Natural killer cell treated with Interleukin-12 subunit alpha and Interleukin-12 subunit beta and Interleukin-15 and Interleukin-18, amount 100 ng/mL, for 72 hours (primary cell): ENCODE data around the gene RLIM. TPM values are rescaled to one million over a fixed set of nuclear protein-coding genes. Genes with fewer than 3 reads are reported as not detected.

Experiments used
- ATAC-seq, 2 donors: fragments of 150-1000 bp; cut with Tn5 transposase in 1 of 2; sonication (Bioruptor Pico), chemical (Tn5 transposase) in 1 of 2; 2 replicates each; pipeline ENCODE4 v1.10.0; 2021
- DNase-seq: peaks from one replicate; pipeline ENCODE4 v3.0.0; 2022; ENCODE audit warnings: low spot score
- H3K27ac Mint-ChIP-seq, 2 donors: 1 replicate in 1 of 2; 2 replicates in 1 of 2; pipeline ENCODE4 v1.8.0; 2022; ENCODE audit warnings: mixed read lengths in 2 of 2, mild to moderate bottlenecking in 1 of 2, moderate library complexity in 1 of 2
- H3K27me3 Mint-ChIP-seq, 2 donors: 1 replicate in 1 of 2; 2 replicates in 1 of 2; pipeline ENCODE4 v1.8.0; 2022; ENCODE audit warnings: mixed read lengths in 2 of 2
- H3K36me3 Mint-ChIP-seq: one replicate; pipeline ENCODE4 v1.8.0; 2022; ENCODE audit warnings: mixed read lengths
- H3K4me1 Mint-ChIP-seq, 2 donors: 1 replicate in 1 of 2; 2 replicates in 1 of 2; pipeline ENCODE4 v1.8.0; 2022; ENCODE audit warnings: low read depth in 2 of 2, mixed read lengths in 2 of 2, mild to moderate bottlenecking in 1 of 2
- H3K4me3 Mint-ChIP-seq: one replicate; pipeline ENCODE4 v1.8.0; 2022; ENCODE audit warnings: mixed read lengths
- H3K9me3 Mint-ChIP-seq: 2 replicates; pipeline ENCODE4 v1.8.0; 2022; ENCODE audit warnings: mixed read lengths
- total RNA-seq, 2 donors: library from RNA; stranded (reverse); gene quantifications; one replicate each; pipeline ENCODE4 v1.2.3, GENCODE V29; 2022

The RLIM gene
- total RNA-seq, 2 donors from 2014 or later: 25.9 to 29.1 TPM

- no peak for DNase-seq
- Mint-ChIP-seq H3K36me3 (no peaks in the 10 kb centered on the region), H3K4me3 (no peak overlapping the region), H3K27me3 (peaks cover 0 to 8% of the 10 kb centered on the region in 2 donors), H3K27ac (no peak overlapping the region), H3K4me1 (no peaks in the 10 kb centered on the region), H3K9me3 (no peaks in the 10 kb centered on the region)
- ATAC-seq: no peak
Measured at GRCh38 chrX:74557378-74557777, 57.0 kb downstream of the RLIM start.

- H3K36me3 Mint-ChIP-seq: no peaks in the 10 kb centered on the region
- no peak for DNase-seq
- H3K9me3 Mint-ChIP-seq: no peaks in the 10 kb centered on the region
- H3K4me3 Mint-ChIP-seq: no peak overlapping the region
- no peak overlapping the region for H3K27ac Mint-ChIP-seq
- H3K4me1 Mint-ChIP-seq: peaks cover 0 to 4% of the 10 kb centered on the region in 2 donors
- peaks cover 0 to 2% of the 10 kb centered on the region in 2 donors for H3K27me3 Mint-ChIP-seq
- no peak for ATAC-seq
Measured at GRCh38 chrX:74551934-74552333, 62.5 kb downstream of the RLIM start.

GRCh38 chrX:74550295-74550802, 64.1 kb downstream of the RLIM start:
- ATAC-seq: peak; percentile 92 to 93
- no peaks in the 10 kb centered on the region for H3K36me3 Mint-ChIP-seq
- H3K4me3 Mint-ChIP-seq: no peak overlapping the region
- H3K27me3 Mint-ChIP-seq: no peaks in the 10 kb centered on the region
- H3K27ac Mint-ChIP-seq: no peak overlapping the region
- H3K4me1 Mint-ChIP-seq: peaks cover 0 to 4% of the 10 kb centered on the region in 2 donors
- H3K9me3 Mint-ChIP-seq: no peaks in the 10 kb centered on the region
- DNase-seq: peak; percentile 91

- Mint-ChIP-seq H3K4me3 (no peak overlapping the region), H3K9me3 (no peaks in the 10 kb centered on the region), H3K4me1 (peaks cover 0 to 4% of the 10 kb centered on the region in 2 donors), H3K27ac (no peak overlapping the region), H3K27me3 (peaks cover 0 to 3% of the 10 kb centered on the region in 2 donors), H3K36me3 (no peaks in the 10 kb centered on the region)
- ATAC-seq (no peak), DNase-seq (no peak)
Measured at GRCh38 chrX:74546984-74547383, 67.4 kb downstream of the RLIM start.

GRCh38 chrX:74545880-74546523, 68.4 kb downstream of the RLIM start:
- DNase-seq: no peak
- ATAC-seq: no peak
- H3K36me3 Mint-ChIP-seq: no peaks in the 10 kb centered on the region
- H3K4me3 Mint-ChIP-seq: no peak overlapping the region
- H3K4me1 Mint-ChIP-seq: peaks cover 0 to 4% of the 10 kb centered on the region in 2 donors
- no peak overlapping the region for H3K27ac Mint-ChIP-seq
- H3K9me3 Mint-ChIP-seq: no peaks in the 10 kb centered on the region
- H3K27me3 Mint-ChIP-seq: peaks cover 0 to 3% of the 10 kb centered on the region in 2 donors

- DNase-seq (no peak), ATAC-seq (no peak)
- Mint-ChIP-seq H3K27me3 (peaks cover 0 to 9% of the 10 kb centered on the region in 2 donors), H3K27ac (no peak overlapping the region), H3K9me3 (no peaks in the 10 kb centered on the region), H3K4me3 (no peak overlapping the region), H3K36me3 (no peaks in the 10 kb centered on the region), H3K4me1 (peaks cover 6 to 7% of the 10 kb centered on the region in 2 donors)
Measured at GRCh38 chrX:74540635-74541249, 73.7 kb downstream of the RLIM start.

GRCh38 chrX:74536832-74537371, 77.5 kb downstream of the RLIM start:
- Mint-ChIP-seq H3K9me3 (no peaks in the 10 kb centered on the region), H3K27me3 (peaks cover 0 to 8% of the 10 kb centered on the region in 2 donors), H3K27ac (peak overlapping the region; percentile 68 to 86), H3K4me1 (peaks cover 16 to 22% of the 10 kb centered on the region in 2 donors), H3K4me3 (peak overlapping the region; percentile 73), H3K36me3 (no peaks in the 10 kb centered on the region)
- DNase-seq (no peak), ATAC-seq (peak; percentile 16 to 23)

DNA sequence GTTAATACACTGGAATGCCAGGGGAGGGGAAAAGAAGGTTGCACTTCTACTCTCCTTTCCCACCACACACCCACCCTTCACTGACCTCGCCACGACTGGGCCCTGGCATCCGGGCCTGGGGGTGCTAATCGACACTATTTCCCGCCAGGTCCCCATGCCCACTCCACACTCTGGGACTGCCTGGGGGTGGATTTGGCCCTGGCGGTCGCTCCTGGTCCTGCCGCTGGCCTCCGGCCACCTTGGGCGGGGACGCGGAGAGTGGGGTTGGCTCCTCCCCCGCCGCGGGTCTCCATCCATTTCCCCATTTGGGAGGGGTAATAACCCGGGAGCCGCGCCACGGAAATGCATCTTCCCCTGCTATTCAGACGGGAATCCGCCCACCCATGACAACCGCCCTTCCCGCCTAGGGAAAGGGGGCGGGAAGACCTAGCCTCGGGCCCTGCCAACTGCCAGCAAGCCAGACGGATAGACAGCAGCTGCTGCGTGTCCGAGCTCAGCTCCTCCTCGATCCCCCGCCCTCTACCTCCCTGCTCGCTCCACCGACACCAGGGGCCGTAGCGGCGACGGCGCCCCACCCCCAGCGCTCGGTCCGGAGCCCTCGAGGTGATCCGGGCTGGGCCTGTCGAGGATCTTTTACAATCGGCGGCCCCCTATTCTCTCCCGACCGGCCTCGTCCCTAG, 78.1 kb downstream of the RLIM start:
- Mint-ChIP-seq H3K27ac (peak overlapping the region; percentile 80 to 86), H3K27me3 (peaks cover 0 to 8% of the 10 kb centered on the region in 2 donors), H3K9me3 (no peaks in the 10 kb centered on the region), H3K4me1 (peaks cover 16 to 22% of the 10 kb centered on the region in 2 donors), H3K4me3 (peak overlapping the region; percentile 73), H3K36me3 (no peaks in the 10 kb centered on the region)
- peak; percentile 56 to 70 for ATAC-seq
- peak; percentile 76 for DNase-seq

DNA sequence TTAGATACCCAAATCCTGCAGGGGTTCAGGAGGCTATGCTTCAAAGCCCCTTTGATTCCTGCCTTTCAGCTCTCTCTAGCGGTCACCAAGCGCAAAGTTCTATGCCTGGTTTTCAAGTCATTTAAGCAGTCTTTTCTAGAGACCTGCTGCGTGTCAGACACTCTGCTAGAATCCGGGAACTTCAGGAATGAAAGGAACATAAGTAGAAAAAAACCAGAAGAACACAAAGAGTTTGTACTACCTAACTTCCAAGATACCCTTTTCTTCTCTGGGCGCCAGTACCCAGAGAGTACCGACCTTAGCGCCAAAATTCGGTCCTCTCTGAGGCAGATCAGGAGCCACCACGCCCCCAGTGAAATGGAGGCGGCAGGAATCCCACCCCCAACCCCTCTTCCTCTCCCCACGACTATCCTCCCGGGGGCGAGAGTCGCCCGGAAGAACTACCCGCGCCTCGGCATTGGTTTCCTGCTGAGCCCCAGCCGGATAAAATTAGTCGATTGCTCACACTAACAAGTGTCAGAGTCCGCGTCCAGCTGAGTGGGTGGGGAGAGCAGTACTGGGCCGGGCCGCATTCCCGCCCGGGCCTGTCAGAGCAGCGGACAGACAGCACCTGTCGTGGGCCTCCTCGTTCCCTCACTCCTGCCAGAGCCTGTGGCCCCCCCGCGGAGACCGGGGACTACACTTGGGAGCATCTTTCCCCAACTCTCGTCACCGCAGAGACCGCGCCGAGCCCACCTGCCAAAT, 78.8 kb downstream of the RLIM start:
- peak overlapping the region; percentile 73 for H3K4me3 Mint-ChIP-seq
- peak; percentile 58 to 69 for ATAC-seq
- H3K27ac Mint-ChIP-seq: peak overlapping the region; percentile 80 to 86

More for the DNA sequence above, 78.8 kb downstream of the RLIM start:
- H3K9me3 Mint-ChIP-seq: no peaks in the 10 kb centered on the region
- H3K36me3 Mint-ChIP-seq: no peaks in the 10 kb centered on the region
- peaks cover 0 to 8% of the 10 kb centered on the region in 2 donors for H3K27me3 Mint-ChIP-seq
- DNase-seq: peak; percentile 70
- peaks cover 16 to 22% of the 10 kb centered on the region in 2 donors for H3K4me1 Mint-ChIP-seq

Other genes starting within 250 kb of the RLIM start
- not detected for gene SLC16A2, start 193.1 kb downstream of the RLIM start, total RNA-seq